ENCODE results near the gene IL21R.

IL21R gene

GRCh38 chr16:27426423-27427408, 24.7 kb downstream of the IL21R start:
- peak; percentile 27 for TF ChIP-seq CTCF (IDR thresholded peaks at IDR 0.05; ENCODE audit: low read depth, low read length)
- H3K4me3 ChIP-seq (replicated peaks in 1 of 2; ENCODE audit: low read depth in 2 of 2, low read length in 2 of 2), result peak overlapping the region in 1 of 2 donors; percentile 30

GRCh38 chr16:27427538-27427937, 25.6 kb downstream of the IL21R start:
- H3K4me3 ChIP-seq (replicated peaks in 1 of 2; ENCODE audit: low read depth in 2 of 2, low read length in 2 of 2), result peak overlapping the region in 1 of 2 donors; percentile 30
- DNase-seq (ENCODE audit: low read depth in 2 of 2), result no peak
- TF ChIP-seq CTCF (IDR thresholded peaks at IDR 0.05; ENCODE audit: low read depth, low read length), result no peak

More at GRCh38 chr16:27426423-27427408, 24.7 kb downstream of the IL21R start:
- DNase-seq (ENCODE audit: low read depth in 2 of 2), result peak; percentile 82 to 93

GRCh38 chr16:27428026-27428785, 26.2 kb downstream of the IL21R start:
- no peak for DNase-seq (ENCODE audit: low read depth in 2 of 2)
- peak; percentile 11 for TF ChIP-seq CTCF (IDR thresholded peaks at IDR 0.05; ENCODE audit: low read depth, low read length)
- H3K4me3 ChIP-seq (replicated peaks in 1 of 2; ENCODE audit: low read depth in 2 of 2, low read length in 2 of 2), result no peak overlapping the region

GRCh38 chr16:27429330-27429871, 27.4 kb downstream of the IL21R start:
- DNase-seq (ENCODE audit: low read depth in 2 of 2), result no peak
- H3K4me3 ChIP-seq (replicated peaks in 1 of 2; ENCODE audit: low read depth in 2 of 2, low read length in 2 of 2), result no peak overlapping the region
- no peak for TF ChIP-seq CTCF (IDR thresholded peaks at IDR 0.05; ENCODE audit: low read depth, low read length)

GRCh38 chr16:27429981-27430441, 28.0 kb downstream of the IL21R start:
- no peak for DNase-seq (ENCODE audit: low read depth in 2 of 2)

More at GRCh38 chr16:27429981-27430441, 28.0 kb downstream of the IL21R start:
- no peak for TF ChIP-seq CTCF (IDR thresholded peaks at IDR 0.05; ENCODE audit: low read depth, low read length)
- H3K4me3 ChIP-seq (replicated peaks in 1 of 2; ENCODE audit: low read depth in 2 of 2, low read length in 2 of 2), result no peak overlapping the region

Data from cardiac fibroblast (primary cell).